Psoas muscle (tissue), 8 donors: Measurements from ENCODE around the gene AMFR. TPM values are rescaled to one million over a fixed set of nuclear protein-coding genes. Genes with fewer than 3 reads are reported as not detected.

Source experiments
- ATAC-seq, 4 donors: fragments of 200-7000 bp; cut with Tn5 transposase; one replicate each; pipeline ENCODE4 v1.9.1; 2020; ENCODE audit warnings: moderate library complexity in 3 of 4, mild to moderate bottlenecking in 2 of 4
- DNase-seq, 2 donors: peaks; one replicate each; pipeline ENCODE4 v3.0.0-alpha.2; 2020
- H3K27ac ChIP-seq: fragments of 200-600 bp; one replicate; pipeline ENCODE4 v1.8.0; 2022
- H3K27me3 ChIP-seq, 3 donors: fragments of 200-600 bp in 1 of 3; one replicate each; pipeline versions ENCODE4 v1.6.1 to v1.8.0; 2013 to 2022; ENCODE audit warnings: low read length in 2 of 3, mild to moderate bottlenecking in 2 of 3, moderate library complexity in 1 of 3; ENCODE audit not compliant: insufficient read depth in 3 of 3
- H3K36me3 ChIP-seq, 2 donors: fragments of 200-600 bp in 1 of 2; one replicate each; pipeline versions ENCODE4 v1.6.1 to v1.8.0; 2013 to 2022; ENCODE audit warnings: low read depth in 1 of 2, mild to moderate bottlenecking in 1 of 2, moderate library complexity in 1 of 2; ENCODE audit not compliant: insufficient read depth in 1 of 2
- H3K4me1 ChIP-seq: fragments of 200-600 bp; one replicate; pipeline ENCODE4 v1.8.0; 2022
- H3K4me3 ChIP-seq: fragments of 200-600 bp; one replicate; pipeline ENCODE4 v1.8.0; 2022; ENCODE audit warnings: mild to moderate bottlenecking
- H3K9me3 ChIP-seq: fragments of 200-600 bp; one replicate; pipeline ENCODE4 v1.8.0; 2022
- CTCF ChIP-seq: fragments of 200-600 bp; IDR thresholded peaks from one replicate; pipeline ENCODE4 v1.8.0; 2022; ENCODE audit warnings: antibody characterized with exemption
- WGBS, 3 donors: extraction: QIAGEN DNeasy Blood & Tissue Kit; methylation state at CpG; one replicate each; pipeline versions ENCODE4 v1.1.6 to v1.1.7; 2013; 5-methylcytosine and 5-hydroxymethylcytosine counted together
- intact Hi-C, 2 donors: fragments of 100-400 bp; cut with DNase I; formaldehyde crosslinking; loops; one replicate each; pipeline versions ENCODE4 v1.11.0 to v1.14.2; 2022
- polyA plus RNA-seq, 3 donors: library from polyadenylated mRNA; stranded (reverse); fragments of 200-250 nt; gene quantifications; one replicate each; pipeline ENCODE4 v1.2.3, GENCODE V29; 2013
- total RNA-seq, 4 donors: library from RNA; stranded (reverse); fragmentation: NEBNext Ultra II Directional in 2 of 4; extraction: Animal tissue kit (Norgen Biotek cat#: 25700) in 2 of 4; gene quantifications; one replicate each; pipeline versions ENCODE4 v1.2.1 to v1.2.4, GENCODE V29; 2021 to 2023
- donor health status: healthy with polysubstance abuse.
- donor health status: DM: no; HTN: no; CAD: no; lungs with moderate emphysema.
- donor health status: Bipolar disorder and iron deficiency.
- donor health status: healthy.
- donor health status: DM: yes; HTN: yes; CAD: no.
- donor health status: DM: no; HTN: no; CAD: no.
- donor health status: DM: no; HTN: no; CAD: no.
- donor health status: DM: yes; HTN: yes; CAD: no.

AMFR gene
- total and polyA plus RNA-seq, 7 donors: 106 to 453 (median 193) TPM

- Histone ChIP-seq H3K9me3 (no peaks in the 10 kb centered on the region), H3K27ac (no peak overlapping the region), H3K27me3 (no peaks in the 10 kb centered on the region), H3K4me1 (no peaks in the 10 kb centered on the region), H3K4me3 (no peak overlapping the region), H3K36me3 (no peaks in the 10 kb centered on the region)
- no peak for TF ChIP-seq CTCF
- intact Hi-C loops: no loop called here
- DNase-seq: peak in 1 of 2 donors; percentile 39
- 87 to 88% (median 87%) methylated on average over 25 of the region's 25 CpGs for WGBS, 3 donors
- ATAC-seq: no peak
Observed at GRCh38 chr16:56348168-56349085, 76.9 kb downstream of the AMFR start.

- H3K9me3 ChIP-seq: no peaks in the 10 kb centered on the region
- H3K27me3 ChIP-seq: no peaks in the 10 kb centered on the region
- peak in 1 of 2 donors; percentile 31 for DNase-seq
- H3K4me3 ChIP-seq: no peak overlapping the region
- intact Hi-C loops: no loop called here
- 79 to 91% (median 82%) methylated on average over 7 to 11 of the region's 11 CpGs for WGBS, 3 donors
- ATAC-seq: no peak
- no peak for TF ChIP-seq CTCF
- H3K4me1 ChIP-seq: no peaks in the 10 kb centered on the region
- no peak overlapping the region for H3K27ac ChIP-seq
- H3K36me3 ChIP-seq: no peaks in the 10 kb centered on the region
Observed at GRCh38 chr16:56347670-56348069, 77.7 kb downstream of the AMFR start.

GRCh38 chr16:56347166-56347565, 78.2 kb downstream of the AMFR start:
- DNase-seq (peak in 1 of 2 donors; percentile 39), ATAC-seq (no peak)
- H3K36me3 ChIP-seq: no peaks in the 10 kb centered on the region
- no peak overlapping the region for H3K27ac ChIP-seq
- 76 to 87% (median 84%) methylated on average over 6 to 8 of the region's 8 CpGs for WGBS, 3 donors
- intact Hi-C loops: no loop called here
- no peaks in the 10 kb centered on the region for H3K4me1 ChIP-seq
- H3K9me3 ChIP-seq: no peaks in the 10 kb centered on the region
- TF ChIP-seq CTCF: no peak
- no peak overlapping the region for H3K4me3 ChIP-seq
- H3K27me3 ChIP-seq: no peaks in the 10 kb centered on the region

DNA sequence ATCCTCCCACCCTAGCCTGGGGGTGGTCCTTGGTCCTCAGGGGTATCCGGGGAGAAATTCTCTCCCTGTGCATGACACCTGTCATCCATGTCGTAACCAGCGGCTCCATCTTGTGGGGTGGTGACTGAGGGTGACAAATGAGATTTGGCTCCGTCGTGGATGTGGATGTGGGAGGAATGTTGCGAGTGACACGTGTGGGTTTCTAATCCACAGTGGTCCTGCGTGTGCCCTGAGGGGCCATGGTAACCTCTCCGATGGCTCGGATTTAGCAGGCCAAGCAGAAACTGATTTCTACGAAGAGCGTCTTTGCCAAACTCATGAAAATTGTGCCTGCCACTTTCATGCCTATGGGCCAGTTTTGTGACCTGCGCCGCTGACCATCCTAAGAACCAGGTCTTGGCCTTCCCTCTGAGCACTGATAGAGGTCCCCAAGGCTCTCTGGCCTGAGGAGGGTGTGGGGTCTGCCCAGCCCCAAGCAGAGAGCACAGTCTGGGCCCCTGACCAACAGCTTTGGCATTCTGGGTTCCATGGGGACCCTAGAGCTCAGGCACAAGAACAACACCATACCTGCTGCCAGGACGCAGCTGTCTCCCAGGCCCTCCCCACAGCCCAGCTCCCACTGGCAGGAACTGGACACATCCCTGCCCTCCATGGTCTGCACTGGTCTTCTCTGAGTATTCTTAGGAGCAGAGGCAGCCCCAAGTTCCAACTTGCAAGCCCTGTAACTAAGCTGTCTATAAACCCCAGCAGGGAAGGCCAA, 79.0 kb downstream of the AMFR start:
- ATAC-seq (no peak), DNase-seq (peak in 1 of 2 donors; percentile 26)
- intact Hi-C loops: no loop called here

More for the DNA sequence above, 79.0 kb downstream of the AMFR start:
- 85 to 91% (median 86%) methylated on average over 15 of the region's 15 CpGs for whole genome bisulfite sequencing, 3 donors
- TF ChIP-seq CTCF: no peak
- H3K27me3 ChIP-seq: no peaks in the 10 kb centered on the region
- no peaks in the 10 kb centered on the region for H3K9me3 ChIP-seq
- H3K36me3 ChIP-seq: no peaks in the 10 kb centered on the region
- H3K4me1 ChIP-seq: no peaks in the 10 kb centered on the region
- no peak overlapping the region for H3K4me3 ChIP-seq
- no peak overlapping the region for H3K27ac ChIP-seq
